Hepatocyte (in vitro differentiated cells): ENCODE data around the gene MSI2. TPM values are rescaled to one million over a fixed set of nuclear protein-coding genes. Genes with fewer than 3 reads are reported as not detected.

Experiments
- DNase-seq: peaks from one replicate; pipeline ENCODE4 v3.0.0-alpha.2; 2016; ENCODE audit warnings: low spot score
- H2AFZ ChIP-seq: fragments of 200-600 bp; sonication (generic); 2 replicates; pipeline ENCODE4 v1.6.0; 2016; ENCODE audit warnings: antibody characterized with exemption, mild to moderate bottlenecking
- H3K27ac ChIP-seq: fragments of 200-600 bp; sonication (generic); 2 replicates; pipeline ENCODE4 v1.5.1; 2016; ENCODE audit warnings: mild to moderate bottlenecking
- H3K27me3 ChIP-seq: fragments of 200-600 bp; sonication (generic); 2 replicates; pipeline ENCODE4 v1.6.1; 2016
- H3K36me3 ChIP-seq: fragments of 200-600 bp; sonication (generic); replicated peaks from 2 replicates; pipeline ENCODE4 v1.5.1; 2016; ENCODE audit warnings: low read depth; ENCODE audit not compliant: insufficient read depth
- H3K4me1 ChIP-seq: fragments of 200-600 bp; sonication (generic); 2 replicates; pipeline ENCODE4 v1.5.1; 2016; ENCODE audit warnings: mild to moderate bottlenecking, moderate library complexity; ENCODE audit not compliant: insufficient read depth
- H3K4me2 ChIP-seq: fragments of 200-600 bp; sonication (generic); 2 replicates; pipeline ENCODE4 v1.6.0; 2016
- H3K4me3 ChIP-seq: fragments of 200-600 bp; sonication (generic); 2 replicates; pipeline ENCODE4 v1.5.1; 2016; ENCODE audit warnings: mild to moderate bottlenecking
- H3K79me2 ChIP-seq: fragments of 200-600 bp; sonication (generic); 2 replicates; pipeline ENCODE4 v1.6.0; 2017; ENCODE audit warnings: mild to moderate bottlenecking
- H3K9me2 ChIP-seq: fragments of 200-600 bp; sonication (generic); replicated peaks from 2 replicates; pipeline ENCODE4 v1.6.0; 2017; ENCODE audit warnings: mild to moderate bottlenecking; ENCODE audit not compliant: insufficient read depth
- H3K9me3 ChIP-seq: fragments of 200-600 bp; sonication (generic); 2 replicates; pipeline ENCODE4 v1.5.1; 2016; ENCODE audit warnings: low read depth, mild to moderate bottlenecking
- H4K20me1 ChIP-seq: fragments of 200-600 bp; sonication (generic); 2 replicates; pipeline ENCODE4 v1.6.0; 2016; ENCODE audit warnings: mild to moderate bottlenecking; ENCODE audit not compliant: insufficient read depth, poor library complexity, severe bottlenecking
- CTCF ChIP-seq: fragments of 200-600 bp; sonication (generic); IDR thresholded peaks from 2 replicates; pipeline ENCODE4 v1.5.1; 2016; ENCODE audit warnings: antibody characterized with exemption, mild to moderate bottlenecking; ENCODE audit not compliant: poor library complexity
- EZH2 ChIP-seq: fragments of 200-600 bp; sonication (generic); IDR thresholded peaks from 2 replicates; pipeline ENCODE4 v1.6.1; 2016; ENCODE audit warnings: antibody characterized with exemption, mild to moderate bottlenecking, borderline replicate concordance
- EZH2phosphoT487 ChIP-seq: fragments of 200-600 bp; sonication (generic); IDR thresholded peaks from one replicate; pipeline ENCODE4 v1.6.1; 2018; ENCODE audit warnings: antibody characterized with exemption, mild to moderate bottlenecking, low read depth, moderate library complexity; ENCODE audit not compliant: unreplicated experiment, severe bottlenecking
- WGBS: methylation state at CpG from one replicate; pipeline ENCODE4 v1.1.6; 2016; ENCODE audit warnings: low lambda C conversion rate; ENCODE audit errors: missing lambda C conversion rate; 5-methylcytosine and 5-hydroxymethylcytosine counted together
- polyA plus RNA-seq: library from polyadenylated mRNA; unstranded; fragments of >200 nt; fragmentation: Nextera tagmentation; extraction: Ambion mirVana; gene quantifications from 2 replicates; pipeline ENCODE4 v1.2.1, GENCODE V29; 2016
- total RNA-seq: library from RNA; depleted of rRNA; stranded (reverse); fragments of >200 nt; gene quantifications from 2 replicates; pipeline ENCODE4 v1.2.3, GENCODE V29; 2014

MSI2 gene
- total and polyA plus RNA-seq, 2 experiments from 2014 or later, result 16.1 to 60.6 TPM

- 94% methylated on average over 6 of the region's 6 CpGs for WGBS
- TF ChIP-seq EZH2 (no peak), EZH2phosphoT487 (no peak), CTCF (no peak)
- DNase-seq, result no peak
- Histone ChIP-seq H3K4me2 (no peak overlapping the region), H3K9me3 (no peaks in the 10 kb centered on the region), H3K36me3 (no peaks in the 10 kb centered on the region), H3K27ac (no peak overlapping the region), H3K9me2 (no peaks in the 10 kb centered on the region), H2AFZ (no peak overlapping the region), H4K20me1 (no peaks in the 10 kb centered on the region), H3K4me3 (no peak overlapping the region), H3K79me2 (no peaks in the 10 kb centered on the region), H3K27me3 (no peaks in the 10 kb centered on the region), H3K4me1 (no peaks in the 10 kb centered on the region)
Measured at GRCh38 chr17:57645950-57646665, 389.8 kb downstream of the MSI2 start.

GRCh38 chr17:57648720-57649119 is 392.4 kb downstream of the MSI2 start:
- H3K4me1 ChIP-seq, result no peaks in the 10 kb centered on the region
- no peaks in the 10 kb centered on the region for H4K20me1 ChIP-seq
- H3K36me3 ChIP-seq, result no peaks in the 10 kb centered on the region
- H3K27me3 ChIP-seq, result no peaks in the 10 kb centered on the region
- WGBS, result 88% methylated on average over 5 of the region's 5 CpGs
- H3K79me2 ChIP-seq, result no peaks in the 10 kb centered on the region
- TF ChIP-seq EZH2phosphoT487, result no peak
- no peak for TF ChIP-seq EZH2
- no peak for TF ChIP-seq CTCF
- H3K27ac ChIP-seq, result no peak overlapping the region
- DNase-seq, result no peak
- no peak overlapping the region for H3K4me2 ChIP-seq
- H2AFZ ChIP-seq, result no peak overlapping the region
- H3K9me2 ChIP-seq, result no peaks in the 10 kb centered on the region
- H3K9me3 ChIP-seq, result no peaks in the 10 kb centered on the region
- H3K4me3 ChIP-seq, result no peak overlapping the region

- Histone ChIP-seq H3K79me2 (no peaks in the 10 kb centered on the region), H3K36me3 (no peaks in the 10 kb centered on the region), H4K20me1 (no peaks in the 10 kb centered on the region), H3K9me2 (no peaks in the 10 kb centered on the region), H2AFZ (no peak overlapping the region), H3K4me3 (no peak overlapping the region), H3K27me3 (no peaks in the 10 kb centered on the region), H3K4me1 (no peaks in the 10 kb centered on the region), H3K4me2 (no peak overlapping the region), H3K27ac (no peak overlapping the region), H3K9me3 (no peaks in the 10 kb centered on the region)
- TF ChIP-seq EZH2phosphoT487 (no peak), CTCF (no peak), EZH2 (no peak)
- WGBS, result 98% methylated on average over 3 of the region's 3 CpGs
- no peak for DNase-seq
Measured at GRCh38 chr17:57649191-57649590, 392.9 kb downstream of the MSI2 start.
